HepG2 (cell line): ENCODE results near the gene LBX2. TPM values are rescaled to one million over a fixed set of nuclear protein-coding genes. Genes with fewer than 3 reads are reported as not detected.
A peak's percentile ranks its signal among the peaks of the same experiment; 100 is the strongest.

Experiments
- CSRNP2 ChIP-seq: sonication (generic); formaldehyde crosslinking; conservative IDR thresholded peaks from 2 replicates; pipeline ENCODE4 v1.8.0; 2022; ENCODE audit warnings: low read depth, missing genetic modification reagents
- ETS1 ChIP-seq: sonication (generic); formaldehyde crosslinking; IDR thresholded peaks from 2 replicates; pipeline ENCODE4 v1.4.0; 2020; ENCODE audit warnings: missing genetic modification reagents
- FLYWCH1 ChIP-seq: sonication (generic); formaldehyde crosslinking; IDR thresholded peaks from 2 replicates; pipeline ENCODE4 v1.8.1; 2023; ENCODE audit warnings: mild to moderate bottlenecking, missing genetic modification reagents
- FOXC1 ChIP-seq: sonication (generic); formaldehyde crosslinking; IDR thresholded peaks from 2 replicates; pipeline ENCODE4 v1.8.0; 2022; ENCODE audit warnings: mild to moderate bottlenecking, missing genetic modification reagents, borderline replicate concordance
- KDM5B ChIP-seq: sonication (generic); formaldehyde crosslinking; IDR thresholded peaks from 2 replicates; pipeline ENCODE4 v1.4.0; 2020; ENCODE audit warnings: missing genetic modification reagents, mild to moderate bottlenecking, borderline replicate concordance
- MBNL3 ChIP-seq: fragments of 250-450 bp; sonication (Bioruptor Pico); conservative IDR thresholded peaks from 2 replicates; pipeline ENCODE4 v1.8.0; 2022; ENCODE audit warnings: mild to moderate bottlenecking, inconsistent platforms
- NFE2L1 ChIP-seq: sonication (generic); formaldehyde crosslinking; IDR thresholded peaks from 2 replicates; pipeline ENCODE4 v1.4.0; 2020; ENCODE audit warnings: missing genetic modification reagents, mild to moderate bottlenecking, borderline replicate concordance
- NFIC ChIP-seq: IDR thresholded peaks from 2 replicates; pipeline ENCODE4 v1.6.1; 2012; ENCODE audit warnings: mild to moderate bottlenecking, low read length, inconsistent platforms
- ONECUT2 ChIP-seq: sonication (generic); formaldehyde crosslinking; IDR thresholded peaks from 2 replicates; pipeline ENCODE4 v1.4.0; 2020; ENCODE audit warnings: missing genetic modification reagents
- PRDM10 ChIP-seq: sonication (generic); formaldehyde crosslinking; IDR thresholded peaks from 2 replicates; pipeline ENCODE4 v1.4.0; 2020; ENCODE audit warnings: low read depth, missing genetic modification reagents
- PTBP1 ChIP-seq: fragments of 200-400 bp; formaldehyde crosslinking; IDR thresholded peaks from 2 replicates; pipeline ENCODE4 v1.6.1; 2018; ENCODE audit warnings: low read length, low read depth; ENCODE audit not compliant: poor library complexity, severe bottlenecking
- RARA ChIP-seq: IDR thresholded peaks from 2 replicates; pipeline ENCODE4 v1.6.1; 2016; ENCODE audit warnings: missing genetic modification reagents, missing compliant biosample characterization
- SMARCC2 ChIP-seq: fragments of 450-650 bp; IDR thresholded peaks from 2 replicates; pipeline ENCODE4 v1.6.1; 2017; ENCODE audit warnings: antibody characterized with exemption, mild to moderate bottlenecking
- SP4 ChIP-seq: sonication (generic); formaldehyde crosslinking; IDR thresholded peaks from 2 replicates; pipeline ENCODE4 v1.8.1; 2023; ENCODE audit warnings: mild to moderate bottlenecking, missing genetic modification reagents
- TCF7L2 ChIP-seq: IDR thresholded peaks from 2 replicates; pipeline ENCODE4 v1.6.1; 2011; ENCODE audit warnings: mild to moderate bottlenecking, low read depth, low read length, moderate library complexity
- ZFP90 ChIP-seq: sonication (generic); formaldehyde crosslinking; IDR thresholded peaks from 2 replicates; pipeline ENCODE4 v1.8.0; 2022; ENCODE audit warnings: missing genetic modification reagents, mild to moderate bottlenecking, inconsistent platforms, borderline replicate concordance
- ZNF101 ChIP-seq: sonication (generic); formaldehyde crosslinking; IDR thresholded peaks from 2 replicates; pipeline ENCODE4 v1.4.0; 2020; ENCODE audit warnings: mild to moderate bottlenecking, low read depth, missing genetic modification reagents, borderline replicate concordance
- ZNF329 ChIP-seq: sonication (generic); formaldehyde crosslinking; IDR thresholded peaks from 2 replicates; pipeline ENCODE4 v1.9.0; 2021; ENCODE audit warnings: low read depth, mild to moderate bottlenecking, missing genetic modification reagents
- ZNF512 ChIP-seq: sonication (generic); formaldehyde crosslinking; IDR thresholded peaks from 2 replicates; pipeline ENCODE4 v1.4.0; 2020; ENCODE audit warnings: mild to moderate bottlenecking, missing genetic modification reagents
- ZNF543 ChIP-seq: sonication (generic); formaldehyde crosslinking; IDR thresholded peaks from 2 replicates; pipeline ENCODE4 v1.4.0; 2020; ENCODE audit warnings: mild to moderate bottlenecking, missing genetic modification reagents
- ZNF550 ChIP-seq: sonication (generic); formaldehyde crosslinking; IDR thresholded peaks from 2 replicates; pipeline ENCODE4 v1.4.0; 2020; ENCODE audit warnings: mild to moderate bottlenecking, missing genetic modification reagents, borderline replicate concordance
- polyA plus RNA-seq, 8 experiments: library from polyadenylated mRNA; depleted of rRNA in 3 of 8; stranded (reverse) in 7 of 8; unstranded in 1 of 8; fragments of >200 nt; fragmentation: Illumina TruSeq in 4 of 8; extraction: Trizol in 4 of 8; gene quantifications; 2 replicates each; pipeline versions ENCODE4 v1.2.1 to v1.2.3, GENCODE V29; 2011 to 2016; ENCODE audit warnings: low read depth in 4 of 8, missing spikeins in 1 of 8, mixed read lengths in 1 of 8; ENCODE audit not compliant: insufficient read depth in 1 of 8
- total RNA-seq, 5 experiments: library from RNA; depleted of rRNA; stranded (reverse); fragments of >200 nt; fragmentation: Illumina TruSeq; extraction: Trizol; gene quantifications; 2 replicates each; pipeline ENCODE4 v1.2.3, GENCODE V29; 2016; ENCODE audit warnings: low read depth in 1 of 5

Gene LBX2
- total and polyA plus RNA-seq, 2 of the 13 experiments (the other 11 are each of a cell fraction or from before 2014, with no cell fraction given), result 6.4 to 8.1 TPM

- TF ChIP-seq CSRNP2 (CRISPR knock-in tag) (0 out of 2 replicates have a peak, but pooled peaks have one; percentile 44), ZNF543 (0 out of 2 replicates have a peak, but pooled peaks have one; percentile 17), ZNF101 (CRISPR knock-in tag) (no peak), KDM5B (CRISPR knock-in tag) (peak; percentile 81; the same call in 1 of the 2 replicates), NFIC (no peak), PTBP1 (no peak), FOXC1 (CRISPR knock-in tag) (peak; percentile 24; the same call in 1 of the 2 replicates), SMARCC2 (no peak), ETS1 (peak; percentile 49; the same call in 1 of the 2 replicates), FLYWCH1 (CRISPR knock-in tag) (no peak), TCF7L2 (no peak), NFE2L1 (0 out of 2 replicates have a peak, but pooled peaks have one; percentile 18), ZFP90 (0 out of 2 replicates have a peak, but pooled peaks have one; percentile 31), MBNL3 (no peak), ZNF329 (CRISPR knock-in tag) (peak; percentile 38; the same call in 1 of the 2 replicates), SP4 (CRISPR knock-in tag) (no peak), ONECUT2 (no peak), RARA (CRISPR knock-in tag) (no peak), PRDM10 (no peak), ZNF550 (CRISPR knock-in tag) (no peak), ZNF512 (CRISPR knock-in tag) (no peak)
Measured at GRCh38 chr2:74497777-74498499, 1.5 kb downstream of the LBX2 start (continued).
